PC-3 (cell line): Measurements from ENCODE around the gene MBTD1. TPM values are rescaled to one million over a fixed set of nuclear protein-coding genes. Genes with fewer than 3 reads are reported as not detected.
"Not testable (repeated sequence)": the region's sequence is repeated elsewhere in the genome, so short reads cannot be mapped to it uniquely, and the experiment has no call there.

Experiments
- ATAC-seq: fragments of 200-7000 bp; cut with Tn5 transposase; 2 replicates; pipeline ENCODE4 v1.9.1; 2020; ENCODE audit warnings: mild to moderate bottlenecking, moderate library complexity
- BruUV-seq: library from RNA; stranded (reverse); fragments of 400-500 nt; replicated peaks from 2 replicates; lab custom pipeline; 2021; lab: Mats Ljungman, UMichigan
- CTCF ChIA-PET: fragments of 300-600 bp; sonication (Branson Sonifier 250); formaldehyde crosslinking; loops from one replicate; lab custom pipeline; 2022; ENCODE audit warnings: antibody characterized with exemption; lab: Charles Lee
- POLR2A ChIA-PET: fragments of 300-600 bp; sonication (Branson Sonifier 250); formaldehyde crosslinking; loops from one replicate; lab custom pipeline; 2022; ENCODE audit warnings: antibody characterized with exemption; ENCODE audit not compliant: unreplicated experiment; lab: Charles Lee
- DNase-seq: peaks from one replicate; pipeline ENCODE4 v3.0.0-alpha.2; 2015
- H2AFZ ChIP-seq: fragments of 300-600 bp; sonication (generic); 2 replicates; pipeline ENCODE4 v1.6.0; 2016; ENCODE audit warnings: antibody characterized with exemption, low read length
- H3F3A ChIP-seq: fragments of 300-600 bp; sonication (generic); one replicate; pipeline ENCODE4 v1.6.0; 2017; ENCODE audit warnings: antibody characterized with exemption, low read length, control low read depth, mild to moderate bottlenecking; ENCODE audit not compliant: unreplicated experiment
- H3K27ac ChIP-seq: fragments of 300-600 bp; sonication (generic); 2 replicates; pipeline ENCODE4 v1.5.1; 2016; ENCODE audit warnings: mild to moderate bottlenecking, low read length
- H3K27me3 ChIP-seq: fragments of 300-600 bp; sonication (generic); 2 replicates; pipeline ENCODE4 v1.6.1; 2016; ENCODE audit warnings: low read length, mixed read lengths
- H3K36me3 ChIP-seq: fragments of 300-600 bp; sonication (generic); 2 replicates; pipeline ENCODE4 v1.6.1; 2016; ENCODE audit warnings: low read depth, mixed run types, low read length, mixed read lengths
- H3K4me1 ChIP-seq: fragments of 300-600 bp; sonication (generic); 2 replicates; pipeline ENCODE4 v1.5.1; 2016; ENCODE audit warnings: low read length; ENCODE audit not compliant: insufficient read depth
- H3K4me2 ChIP-seq: fragments of 300-600 bp; sonication (generic); 2 replicates; pipeline ENCODE4 v1.6.0; 2016; ENCODE audit warnings: low read length
- H3K4me3 ChIP-seq: fragments of 300-600 bp; sonication (generic); 2 replicates; pipeline ENCODE4 v1.5.1; 2016; ENCODE audit warnings: mild to moderate bottlenecking, low read length, mixed read lengths
- H3K79me2 ChIP-seq: fragments of 300-600 bp; sonication (generic); 2 replicates; pipeline ENCODE4 v1.6.1; 2017; ENCODE audit warnings: low read length, mixed read lengths
- H3K9ac ChIP-seq: fragments of 300-600 bp; sonication (generic); 2 replicates; pipeline ENCODE4 v1.6.0; 2016; ENCODE audit warnings: mild to moderate bottlenecking, low read length
- H3K9me2 ChIP-seq: fragments of 300-600 bp; sonication (generic); replicated peaks from 2 replicates; pipeline ENCODE4 v1.6.1; 2016; ENCODE audit warnings: mixed run types, low read length, mixed read lengths
- H3K9me3 ChIP-seq: fragments of 300-600 bp; sonication (generic); 2 replicates; pipeline ENCODE4 v1.6.1; 2016; ENCODE audit warnings: low read length, mixed read lengths
- H4K20me1 ChIP-seq: fragments of 300-600 bp; sonication (generic); 2 replicates; pipeline ENCODE4 v1.6.1; 2016; ENCODE audit warnings: low read length, mixed read lengths
- EZH2 ChIP-seq: fragments of 300-600 bp; sonication (generic); IDR thresholded peaks from one replicate; pipeline ENCODE4 v1.6.1; 2017; ENCODE audit warnings: antibody characterized with exemption, mild to moderate bottlenecking, low read length; ENCODE audit not compliant: unreplicated experiment
- EZH2phosphoT487 ChIP-seq: fragments of 300-600 bp; sonication (generic); IDR thresholded peaks from 2 replicates; pipeline ENCODE4 v1.6.1; 2018; ENCODE audit warnings: mild to moderate bottlenecking, antibody characterized with exemption, low read length, borderline replicate concordance
- intact Hi-C: fragments of 100-400 bp; cut with micrococcal nuclease; formaldehyde crosslinking; loops from 2 replicates; pipeline ENCODE4 v1.9.0; 2023
- total RNA-seq: library from RNA; depleted of rRNA; stranded (reverse); fragments of >200 nt; gene quantifications from 2 replicates; pipeline ENCODE4 v1.2.3, GENCODE V29; 2014
- TF ChIP-seq, protein P1 (sequence below): fragments of 300-600 bp; sonication (generic); conservative IDR thresholded peaks from 2 replicates; pipeline ENCODE4 v1.5.1; 2017; ENCODE audit warnings: antibody characterized with exemption, low read depth, mild to moderate bottlenecking, low read length

MBTD1 gene
- total RNA-seq, 1 experiment from 2014 or later, result 13.8 TPM

GRCh38 chr17:51299859-51300258 is 40.0 kb upstream of the MBTD1 start:
- Histone ChIP-seq H3K79me2 (no peaks in the 10 kb centered on the region), H3K9me2 (no peaks in the 10 kb centered on the region), H3K27ac (no peak overlapping the region), H3K4me3 (no peak overlapping the region), H3K9me3 (no peaks in the 10 kb centered on the region), H2AFZ (no peak overlapping the region), H3K4me2 (no peak overlapping the region), H3K27me3 (no peaks in the 10 kb centered on the region), H3K4me1 (no peaks in the 10 kb centered on the region), H3K36me3 (peaks cover 5% of the 10 kb centered on the region; the same call in 1 of the 2 replicates), H3K9ac (no peak overlapping the region), H4K20me1 (no peaks in the 10 kb centered on the region), H3F3A (no peaks in the 10 kb centered on the region)
- ATAC-seq (no peak), DNase-seq (no peak)
- intact Hi-C loops, result no loop called here
- BruUV-seq, result no TSS peak
- POLR2A ChIA-PET, result no interaction called here
- TF ChIP-seq EZH2 (no peak), EZH2phosphoT487 (no peak)
- TF ChIP-seq, protein P1, sequence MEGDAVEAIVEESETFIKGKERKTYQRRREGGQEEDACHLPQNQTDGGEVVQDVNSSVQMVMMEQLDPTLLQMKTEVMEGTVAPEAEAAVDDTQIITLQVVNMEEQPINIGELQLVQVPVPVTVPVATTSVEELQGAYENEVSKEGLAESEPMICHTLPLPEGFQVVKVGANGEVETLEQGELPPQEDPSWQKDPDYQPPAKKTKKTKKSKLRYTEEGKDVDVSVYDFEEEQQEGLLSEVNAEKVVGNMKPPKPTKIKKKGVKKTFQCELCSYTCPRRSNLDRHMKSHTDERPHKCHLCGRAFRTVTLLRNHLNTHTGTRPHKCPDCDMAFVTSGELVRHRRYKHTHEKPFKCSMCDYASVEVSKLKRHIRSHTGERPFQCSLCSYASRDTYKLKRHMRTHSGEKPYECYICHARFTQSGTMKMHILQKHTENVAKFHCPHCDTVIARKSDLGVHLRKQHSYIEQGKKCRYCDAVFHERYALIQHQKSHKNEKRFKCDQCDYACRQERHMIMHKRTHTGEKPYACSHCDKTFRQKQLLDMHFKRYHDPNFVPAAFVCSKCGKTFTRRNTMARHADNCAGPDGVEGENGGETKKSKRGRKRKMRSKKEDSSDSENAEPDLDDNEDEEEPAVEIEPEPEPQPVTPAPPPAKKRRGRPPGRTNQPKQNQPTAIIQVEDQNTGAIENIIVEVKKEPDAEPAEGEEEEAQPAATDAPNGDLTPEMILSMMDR, result no peak
- CTCF ChIA-PET, result interaction anchor here (0.5 kb wide), 1 partner anchor 113 kb away, joined by 3 read pairs; no protein-coding TSS in a partner anchor

- POLR2A ChIA-PET, result no interaction called here
- Histone ChIP-seq H3K4me2 (no peak overlapping the region), H3K36me3 (peaks cover 7% of the 10 kb centered on the region; the same call in 1 of the 2 replicates), H3K4me1 (no peaks in the 10 kb centered on the region), H3K27me3 (no peaks in the 10 kb centered on the region), H3K79me2 (no peaks in the 10 kb centered on the region), H2AFZ (no peak overlapping the region), H3K9me2 (no peaks in the 10 kb centered on the region), H3F3A (no peaks in the 10 kb centered on the region), H4K20me1 (no peaks in the 10 kb centered on the region), H3K9ac (no peak overlapping the region), H3K4me3 (no peak overlapping the region), H3K27ac (no peak overlapping the region), H3K9me3 (no peaks in the 10 kb centered on the region)
- CTCF ChIA-PET, result interaction anchor here (0.5 to 0.7 kb wide), 4 partner anchors 94 to 242 kb away, joined by 3 to 6 read pairs (median 4); no protein-coding TSS in a partner anchor
- peak; percentile 75 for ATAC-seq
- TSS peak; percentile 15 for BruUV-seq
- TF ChIP-seq EZH2phosphoT487 (no peak), EZH2 (no peak)
- TF ChIP-seq, protein P1, result peak; percentile 95
- peak; percentile 68 for DNase-seq
- intact Hi-C loops, result no loop called here
These were observed 38.9 kb upstream of the MBTD1 start for GRCh38 chr17:51298508-51299371.

GRCh38 chr17:51294338-51294737 is 34.5 kb upstream of the MBTD1 start:
- H3K9me2 ChIP-seq, H2AFZ ChIP-seq, H3F3A ChIP-seq, H3K9me3 ChIP-seq, H3K27ac ChIP-seq, H3K27me3 ChIP-seq, ATAC-seq, DNase-seq, BruUV-seq, H4K20me1 ChIP-seq, H3K79me2 ChIP-seq, H3K9ac ChIP-seq, H3K4me3 ChIP-seq, H3K4me2 ChIP-seq, CTCF ChIA-PET, POLR2A ChIA-PET, intact Hi-C loops, H3K4me1 ChIP-seq: not testable (repeated sequence)
- peaks cover 45% of the 10 kb centered on the region for H3K36me3 ChIP-seq
